ENCODE data around the gene RRP8.
A peak's percentile ranks its signal among the peaks of the same experiment; 100 is the strongest.

Gene RRP8

GRCh38 chr11:6632116-6633073 is 29.0 kb upstream of the RRP8 start:
- no peak for DNase-seq (ENCODE audit: low read depth, low spot score)

- no peak for DNase-seq (ENCODE audit: low read depth, low spot score)
Measured at GRCh38 chr11:6631361-6631890, 28.0 kb upstream of the RRP8 start.

GRCh38 chr11:6630632-6631291 is 27.3 kb upstream of the RRP8 start:
- DNase-seq (ENCODE audit: low read depth, low spot score), result no peak

GRCh38 chr11:6629892-6630631 is 26.6 kb upstream of the RRP8 start:
- no peak for DNase-seq (ENCODE audit: low read depth, low spot score)

GRCh38 chr11:6629573-6629891 is 26.1 kb upstream of the RRP8 start:
- DNase-seq (ENCODE audit: low read depth, low spot score), result no peak

GRCh38 chr11:6628526-6628925 is 25.1 kb upstream of the RRP8 start:
- DNase-seq (ENCODE audit: low read depth, low spot score), result no peak

GRCh38 chr11:6627762-6628241 is 24.4 kb upstream of the RRP8 start:
- DNase-seq (ENCODE audit: low read depth, low spot score), result no peak

- DNase-seq (ENCODE audit: low read depth, low spot score), result no peak
Measured at GRCh38 chr11:6626971-6627761, 23.8 kb upstream of the RRP8 start.

- no peak for DNase-seq (ENCODE audit: low read depth, low spot score)
Measured at GRCh38 chr11:6625832-6626420, 22.5 kb upstream of the RRP8 start.

- no peak for DNase-seq (ENCODE audit: low read depth, low spot score)
Measured at GRCh38 chr11:6625156-6625831, 21.9 kb upstream of the RRP8 start.

GRCh38 chr11:6623391-6624363 is 20.3 kb upstream of the RRP8 start:
- DNase-seq (ENCODE audit: low read depth, low spot score), result no peak

GRCh38 chr11:6622261-6623171 is 19.1 kb upstream of the RRP8 start:
- DNase-seq (ENCODE audit: low read depth, low spot score), result no peak

- DNase-seq (ENCODE audit: low read depth, low spot score), result no peak
Measured at GRCh38 chr11:6621711-6622211, 18.3 kb upstream of the RRP8 start.

GRCh38 chr11:6620636-6621035 is 17.2 kb upstream of the RRP8 start:
- no peak for DNase-seq (ENCODE audit: low read depth, low spot score)

- peak; percentile 84 for DNase-seq (ENCODE audit: low read depth, low spot score)
Measured at GRCh38 chr11:6619004-6619745, 15.8 kb upstream of the RRP8 start, which contains the start of gene TPP1. Gene TPP1, minus strand, starts transcription at chr11:6619422. Its CDS starts 22 bp downstream, at chr11:6619400.

- DNase-seq (ENCODE audit: low read depth, low spot score), result peak; percentile 48
Measured at GRCh38 chr11:6618117-6619003, 14.9 kb upstream of the RRP8 start.

Data from activated CD4-positive, CD25-positive, alpha-beta regulatory T cell treated with anti-CD3 and anti-CD28 coated beads, Interleukin-2, amount 50 U/mL, for 16 hours (primary cell).